Hindlimb muscle (tissue), 1 donor: ENCODE results near the gene PHLDB2. TPM values are rescaled to one million over a fixed set of nuclear protein-coding genes. Genes with fewer than 3 reads are reported as not detected.
"Not testable (repeated sequence)": the region's sequence is repeated elsewhere in the genome, so short reads cannot be mapped to it uniquely, and the experiment has no call there.

ENCODE experiments used
- DNase-seq: peaks from one replicate; pipeline ENCODE4 v3.0.0-alpha.2; 2013
- polyA plus RNA-seq: library from polyadenylated mRNA; unstranded; fragments of 120-200 nt; gene quantifications from one replicate; pipeline ENCODE4 v1.2.1, GENCODE V29; 2013; ENCODE audit not compliant: insufficient read length

Gene PHLDB2
- 50.5 TPM for polyA plus RNA-seq

- peak; percentile 82 for DNase-seq
These were observed at the start of gene PHLDB2 for GRCh38 chr3:111859061-111859973. Gene PHLDB2, plus strand, starts transcription at chr3:111859265. Its CDS starts 24,813 bp downstream, at chr3:111884078.

GRCh38 chr3:111810909-111811308 lies 48.2 kb upstream of the PHLDB2 start:
- DNase-seq = no peak

GRCh38 chr3:111811811-111812210 lies 47.3 kb upstream of the PHLDB2 start:
- no peak for DNase-seq

- no peak for DNase-seq
These were observed 46.4 kb upstream of the PHLDB2 start for GRCh38 chr3:111812701-111813100.

GRCh38 chr3:111813441-111813840 lies 45.6 kb upstream of the PHLDB2 start:
- no peak for DNase-seq

- no peak for DNase-seq
These were observed 45.1 kb upstream of the PHLDB2 start for GRCh38 chr3:111813979-111814378.

GRCh38 chr3:111816771-111817170 lies 42.3 kb upstream of the PHLDB2 start:
- not testable (repeated sequence) for DNase-seq

- DNase-seq = no peak
These were observed 39.1 kb upstream of the PHLDB2 start for GRCh38 chr3:111819927-111820326.

- DNase-seq = no peak
These were observed 38.4 kb upstream of the PHLDB2 start for GRCh38 chr3:111820651-111821050.

- DNase-seq = no peak
These were observed 37.2 kb upstream of the PHLDB2 start for GRCh38 chr3:111821891-111822290.

- DNase-seq = no peak
These were observed 36.3 kb upstream of the PHLDB2 start for GRCh38 chr3:111822804-111823203.

GRCh38 chr3:111823341-111823855 lies 35.7 kb upstream of the PHLDB2 start:
- no peak for DNase-seq

- DNase-seq = peak; percentile 15
These were observed 34.7 kb upstream of the PHLDB2 start for GRCh38 chr3:111824351-111824750.

GRCh38 chr3:111827871-111828270 lies 31.2 kb upstream of the PHLDB2 start:
- no peak for DNase-seq

- DNase-seq = no peak
These were observed 30.5 kb upstream of the PHLDB2 start for GRCh38 chr3:111828530-111828929.

- DNase-seq = no peak
These were observed 30.0 kb upstream of the PHLDB2 start for GRCh38 chr3:111829023-111829422.

GRCh38 chr3:111831840-111832239 lies 27.2 kb upstream of the PHLDB2 start:
- DNase-seq = no peak

GRCh38 chr3:111837112-111837511 lies 22.0 kb upstream of the PHLDB2 start:
- DNase-seq = no peak

GRCh38 chr3:111838133-111838532 lies 20.9 kb upstream of the PHLDB2 start:
- no peak for DNase-seq

- DNase-seq = no peak
These were observed 13.0 kb upstream of the PHLDB2 start for GRCh38 chr3:111846039-111846438.

- DNase-seq = no peak
These were observed 12.3 kb upstream of the PHLDB2 start for GRCh38 chr3:111846717-111847116.

GRCh38 chr3:111848283-111848682 lies 10.8 kb upstream of the PHLDB2 start:
- no peak for DNase-seq

GRCh38 chr3:111848778-111849177 lies 10.3 kb upstream of the PHLDB2 start:
- no peak for DNase-seq

- no peak for DNase-seq
These were observed 8.5 kb upstream of the PHLDB2 start for GRCh38 chr3:111850537-111850936.
